GM19043 (cell line): ENCODE measurements around the gene PPP2R2B.
A peak's percentile ranks its signal among the peaks of the same experiment; 100 is the strongest.

Experiments
- ATAC-seq: cut with Tn5 transposase; IDR thresholded peaks from one replicate; pipeline ENCODE4 v1.9.1; 2021; ENCODE audit warnings: low read depth; ENCODE audit not compliant: unreplicated experiment

Gene PPP2R2B

DNA sequence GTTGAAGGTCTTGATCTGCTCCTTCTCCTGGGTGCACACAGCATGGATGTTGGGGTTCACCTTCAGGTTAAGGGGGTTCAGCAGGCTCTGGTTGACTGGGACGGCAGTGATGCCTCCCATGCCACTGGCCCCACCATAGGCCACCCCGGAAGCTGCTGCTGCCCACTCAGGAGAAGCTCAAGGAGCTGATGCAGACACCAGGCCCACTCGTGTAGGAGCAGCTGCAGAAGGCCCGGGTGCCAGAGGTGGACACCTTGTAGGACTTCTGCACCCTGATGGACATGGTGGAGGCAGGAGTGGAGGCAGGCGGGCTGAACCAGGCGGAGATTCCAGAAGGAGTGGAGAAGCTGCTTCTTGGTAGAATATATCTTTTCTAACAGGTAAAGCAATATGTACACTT is 171.2 kb downstream of the PPP2R2B start:
- no peak for ATAC-seq

DNA sequence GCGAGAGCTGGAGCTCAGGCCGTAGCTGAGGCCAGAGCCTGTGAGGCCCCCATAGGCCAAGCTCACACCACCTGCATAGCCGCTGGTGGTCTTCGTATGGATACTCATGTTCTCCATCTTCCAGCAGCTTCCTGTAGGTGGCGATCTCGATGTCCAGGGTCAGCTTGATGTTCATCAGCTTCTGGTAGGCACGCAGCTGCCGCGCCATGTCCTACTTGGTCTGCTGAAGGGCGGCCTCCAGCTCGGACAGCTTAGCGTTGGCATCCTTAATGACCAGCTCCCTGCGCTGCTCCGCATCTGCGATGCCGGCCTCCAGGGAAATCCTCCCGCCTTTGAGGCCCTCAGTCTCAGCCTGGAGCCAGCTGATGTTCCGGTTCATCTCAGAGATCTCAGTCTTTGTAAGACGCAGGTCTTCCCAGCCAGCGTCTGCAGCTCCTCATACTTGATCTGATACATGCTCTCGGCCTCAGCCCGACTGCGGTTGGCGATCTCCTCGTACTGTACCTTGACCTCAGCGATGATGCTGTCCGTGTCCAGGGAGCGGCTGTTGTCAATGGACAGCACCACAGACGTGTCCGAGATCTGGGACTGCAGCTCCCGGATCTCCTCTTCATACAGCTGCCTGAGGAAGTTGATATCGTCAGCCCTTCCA is 172.1 kb downstream of the PPP2R2B start:
- no peak for ATAC-seq

GRCh38 chr5:146704949-146705665 is 173.4 kb downstream of the PPP2R2B start:
- ATAC-seq: no peak

GRCh38 chr5:146703899-146704298 is 174.7 kb downstream of the PPP2R2B start:
- ATAC-seq: no peak

GRCh38 chr5:146703499-146703898 is 175.1 kb downstream of the PPP2R2B start:
- ATAC-seq: no peak

DNA sequence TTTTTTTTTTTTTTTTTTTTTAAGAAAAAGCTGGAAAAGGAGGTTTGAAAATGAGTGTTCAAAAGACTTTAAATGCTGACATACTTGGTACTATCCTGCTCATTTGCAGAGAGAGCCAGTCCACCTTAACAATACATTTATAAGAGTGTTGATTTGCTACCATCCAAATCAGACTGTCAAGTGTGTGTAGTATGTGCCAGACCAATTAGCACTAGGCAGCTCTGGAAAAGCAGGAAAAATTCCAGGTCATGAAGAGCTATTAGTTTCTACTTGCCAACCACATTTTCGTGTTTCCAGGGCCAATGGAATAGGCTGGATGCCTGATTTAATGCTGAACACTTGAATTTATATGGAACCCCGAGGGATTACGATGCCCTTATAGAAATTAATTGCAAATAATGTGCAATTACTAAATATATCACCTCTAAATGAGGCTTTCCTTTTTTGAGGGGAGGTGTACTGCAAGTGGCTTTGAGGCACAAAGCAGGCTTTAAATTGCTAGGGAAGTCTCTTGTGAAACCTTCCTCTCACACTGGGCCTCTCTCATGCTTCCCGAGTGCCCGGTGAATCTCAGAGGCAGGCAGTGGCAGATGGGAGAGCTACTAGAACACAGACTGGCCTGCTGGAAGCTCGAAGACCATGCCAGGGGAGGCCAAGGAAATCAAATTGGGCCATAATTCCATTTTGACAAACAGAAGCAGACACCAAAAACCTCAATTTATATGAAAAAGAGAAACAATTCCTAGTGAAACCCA is 178.7 kb downstream of the PPP2R2B start:
- ATAC-seq: no peak

DNA sequence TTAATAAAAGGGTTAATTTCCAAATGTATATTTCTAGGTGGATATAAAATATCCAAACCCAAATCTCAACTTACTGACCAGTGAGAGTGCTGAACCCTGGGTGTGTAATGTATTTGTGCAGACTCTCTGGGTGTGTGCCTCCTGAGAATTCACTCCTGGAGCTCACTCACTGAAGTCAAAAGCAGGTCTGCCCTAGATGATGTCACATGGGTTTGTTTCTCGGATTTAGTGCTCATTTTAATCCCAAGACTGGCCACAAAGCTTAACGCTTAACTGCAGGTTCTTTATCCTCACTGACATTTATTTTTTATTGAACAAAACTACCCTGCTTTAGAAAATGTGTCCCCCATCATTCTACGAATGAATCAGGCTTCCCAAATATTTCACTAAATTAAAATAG is 179.4 kb downstream of the PPP2R2B start:
- no peak for ATAC-seq

GRCh38 chr5:146698651-146699050 is 179.9 kb downstream of the PPP2R2B start:
- ATAC-seq: no peak

DNA sequence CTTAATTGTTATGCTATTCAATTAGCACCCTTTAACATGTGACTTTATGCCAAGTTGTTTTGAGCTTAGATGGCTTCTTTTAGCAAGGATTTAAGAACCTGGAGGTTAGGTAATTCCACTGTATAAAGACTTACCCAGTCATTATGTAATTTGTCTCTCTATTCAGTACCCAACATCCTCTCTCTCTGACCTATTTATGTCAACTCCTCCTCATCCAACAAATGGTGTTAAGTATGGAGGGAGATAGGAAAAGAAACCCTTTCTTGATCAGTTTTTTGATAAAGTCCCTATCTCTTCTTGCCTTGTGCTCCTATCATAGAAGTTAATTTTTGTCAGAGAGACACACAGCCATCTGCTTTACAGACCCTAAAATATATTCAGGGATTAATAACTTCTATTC is 181.3 kb downstream of the PPP2R2B start:
- no peak for ATAC-seq

GRCh38 chr5:146695646-146696045 is 182.9 kb downstream of the PPP2R2B start:
- ATAC-seq: no peak

DNA sequence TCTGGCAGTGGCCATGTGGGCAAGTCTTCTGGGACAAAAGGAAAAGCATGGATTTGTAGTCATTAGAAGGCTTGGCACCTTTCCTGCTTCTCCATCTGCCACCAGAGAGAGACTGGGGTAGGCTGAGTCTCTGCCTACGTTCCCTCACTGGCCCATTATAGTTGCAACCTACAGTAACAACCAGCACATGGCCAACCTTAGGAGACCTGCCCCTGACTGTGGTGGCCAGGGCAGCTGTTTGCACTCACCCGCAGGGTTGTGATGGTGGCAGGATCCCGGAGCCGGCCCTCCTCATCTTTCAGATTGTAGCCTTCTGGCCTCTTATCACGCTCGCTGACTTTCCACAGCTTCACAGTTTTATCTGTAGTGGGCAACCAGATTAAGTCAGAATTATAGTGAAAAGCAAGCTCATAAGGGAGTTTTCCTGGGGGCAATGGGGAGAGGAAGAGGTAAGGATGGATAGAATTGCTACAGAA is 187.6 kb downstream of the PPP2R2B start:
- no peak for ATAC-seq

DNA sequence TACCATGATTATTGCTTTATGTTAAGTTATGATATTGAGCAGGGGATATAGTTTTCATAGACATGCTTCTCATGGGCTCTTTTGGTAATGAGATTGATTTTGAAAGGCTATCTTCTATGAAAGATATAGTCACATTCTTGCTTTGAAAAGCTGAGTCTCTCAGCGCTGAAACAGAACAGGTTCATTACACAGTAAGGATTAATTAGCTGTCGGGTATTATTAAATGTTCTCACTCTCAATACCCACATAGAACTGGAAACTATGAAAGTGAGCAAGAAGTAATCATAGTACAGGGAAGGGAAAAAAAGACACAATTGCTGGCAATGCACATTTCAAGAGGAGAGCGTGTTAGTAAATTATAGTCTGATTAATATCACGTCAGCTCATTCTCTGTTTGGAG is 190.9 kb downstream of the PPP2R2B start:
- ATAC-seq: no peak

- no peak for ATAC-seq
Observed at GRCh38 chr5:146683861-146684260, 194.7 kb downstream of the PPP2R2B start.

GRCh38 chr5:146682899-146683532 is 195.5 kb downstream of the PPP2R2B start:
- no peak for ATAC-seq

DNA sequence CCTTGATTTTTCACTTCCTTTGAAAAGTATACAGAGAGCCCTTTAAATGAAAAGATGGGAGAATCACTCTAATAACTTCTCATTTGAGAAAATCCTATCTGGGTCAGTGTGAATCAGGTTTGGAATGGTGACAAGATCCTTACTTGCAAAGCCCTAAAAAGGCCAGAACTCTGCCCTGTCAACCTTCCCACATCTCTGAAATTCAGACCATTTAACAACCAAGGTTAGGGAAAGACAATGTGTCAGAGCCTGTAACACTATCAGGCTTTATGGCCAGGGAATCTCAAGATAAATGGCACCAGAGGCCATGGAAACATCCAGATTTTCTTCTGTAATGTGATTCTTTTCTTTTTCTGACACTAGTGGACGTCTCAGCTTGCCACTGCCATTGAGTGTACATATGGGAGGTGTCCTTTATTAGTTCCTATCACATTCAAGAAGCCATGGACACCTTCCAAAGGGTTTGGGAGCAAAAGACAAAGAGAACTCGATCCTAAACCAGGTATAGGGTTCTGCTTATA is 196.9 kb downstream of the PPP2R2B start:
- no peak for ATAC-seq

DNA sequence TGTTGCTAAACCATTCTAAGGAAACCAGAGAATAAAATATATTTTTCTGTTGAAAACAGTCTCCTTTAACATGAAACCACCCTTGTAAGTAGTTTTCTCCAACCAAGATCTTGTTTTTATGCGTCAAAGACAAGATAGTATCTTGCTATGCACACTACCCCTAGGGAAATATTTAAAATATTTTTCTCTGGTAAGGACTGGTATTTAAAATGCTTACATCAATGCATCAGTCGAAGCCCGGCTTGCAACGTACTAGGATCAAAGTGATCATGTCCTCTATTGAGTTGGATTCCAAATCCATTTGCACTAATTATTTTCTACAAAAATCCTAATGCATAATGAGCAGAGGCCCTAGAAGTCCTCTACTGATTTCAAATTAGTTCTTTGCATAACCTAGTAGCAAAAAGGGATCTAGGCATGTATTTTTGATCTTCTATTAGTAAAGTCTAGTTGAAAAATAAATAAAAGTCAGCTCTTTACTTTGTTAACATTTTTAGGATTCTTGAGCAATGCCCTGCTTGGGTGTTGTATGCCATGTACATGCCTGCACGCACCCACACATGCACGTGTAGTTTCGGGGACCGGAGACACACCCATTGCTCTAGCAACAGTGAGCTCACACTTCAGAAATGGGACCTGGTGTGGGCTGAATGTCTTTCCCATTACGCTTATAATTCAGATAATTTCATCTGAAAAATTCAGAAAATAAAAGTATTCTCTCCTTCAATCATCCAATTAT is 197.5 kb downstream of the PPP2R2B start:
- no peak for ATAC-seq

- peak; percentile 94 for ATAC-seq
Observed at GRCh38 chr5:146675636-146676035, 202.9 kb downstream of the PPP2R2B start.

DNA sequence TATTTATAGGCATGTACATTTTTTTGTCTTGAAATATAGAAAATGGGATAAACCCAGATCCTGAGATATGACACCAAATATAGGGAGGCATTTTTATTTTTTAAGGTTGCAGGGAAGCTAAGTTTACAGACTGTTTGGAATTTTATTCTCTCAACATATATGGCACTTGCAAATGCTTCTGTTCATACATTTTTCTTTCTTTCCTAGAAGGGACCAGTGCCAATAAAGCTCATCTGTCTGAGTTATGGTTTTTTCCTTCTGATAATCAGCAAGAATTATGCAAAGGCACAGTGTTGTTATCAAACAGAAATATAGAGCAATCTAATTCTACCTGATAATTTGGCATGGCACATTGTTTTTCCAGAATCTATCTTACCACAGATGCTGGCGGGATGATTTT is 205.7 kb downstream of the PPP2R2B start:
- no peak for ATAC-seq

GRCh38 chr5:146671561-146672295 is 206.8 kb downstream of the PPP2R2B start:
- ATAC-seq: no peak
